ENCODE results near the gene STK39. TPM values are rescaled to one million over a fixed set of nuclear protein-coding genes. Genes with fewer than 3 reads are reported as not detected.

Gene STK39
- total RNA-seq, result 10 to 100 TPM; 17.4 to 27.6 (median 20.6) TPM

DNA sequence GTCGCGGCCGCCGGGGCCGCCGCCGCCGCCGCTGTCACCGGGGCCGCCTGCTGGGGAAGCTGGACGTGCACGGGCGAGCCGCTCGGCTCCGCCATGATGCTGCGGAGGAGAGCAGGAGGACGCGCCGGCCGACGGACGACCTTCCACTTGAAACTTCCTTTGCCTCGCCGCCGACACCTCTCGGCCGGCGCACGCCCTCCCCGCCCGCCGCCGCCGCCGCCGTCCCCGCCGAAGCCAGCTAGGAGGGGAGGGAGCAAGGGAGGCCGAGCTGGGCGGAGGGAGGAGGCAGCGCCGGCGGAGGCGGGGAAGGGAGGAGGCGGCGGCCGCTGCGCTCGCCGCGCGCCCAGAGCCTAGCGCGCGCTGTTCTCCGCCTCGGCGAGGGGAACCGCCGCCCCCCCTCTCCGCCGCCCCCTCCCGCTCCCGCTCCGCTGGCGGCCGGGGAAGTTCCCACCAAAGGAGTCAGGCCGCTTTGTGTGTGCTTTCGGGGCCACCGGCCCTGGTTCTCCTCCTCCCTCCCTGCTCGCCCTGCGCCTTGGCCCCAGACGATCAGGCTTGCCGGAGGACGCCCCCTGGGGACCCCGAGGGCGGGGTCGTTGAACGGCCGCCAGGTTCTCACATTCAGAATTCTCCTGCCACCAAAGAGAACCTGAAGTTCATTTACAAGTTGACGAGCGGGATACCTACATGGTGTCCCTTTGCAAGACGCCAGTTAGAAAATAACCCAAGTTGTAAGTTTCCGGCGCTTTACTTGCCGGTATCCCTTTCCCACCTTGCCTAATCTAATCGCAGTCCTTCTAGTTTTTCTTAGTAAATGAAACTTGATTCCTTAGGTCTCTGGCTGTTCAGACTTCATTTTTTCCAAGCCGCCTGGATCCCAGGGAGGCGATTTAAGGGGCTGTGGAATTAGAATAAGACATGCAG, at the start of gene STK39:
TSS of gene STK39 (minus strand) at position 255 of the 921 bp plus-strand sequence. CDS start at position 95, 160 bp downstream.
- TF ChIP-seq CTCF (IDR thresholded peaks at IDR 0.05), result peak in 1 of 6 experiments; percentile 3
- no peak for TF ChIP-seq POLR2A (IDR thresholded peaks at IDR 0.05)
- no peak for DNase-seq
- Histone ChIP-seq H3K27ac (peak within 1 kb of the TSS; percentile 81 to 89 (median 88)), H3K36me3 (no peaks in the 10 kb centered on the region), H3K27me3 (peaks cover 0 to 4% (median 0%) of the 10 kb centered on the region in 4 donors), H3K4me1 (peaks cover 24 to 54% (median 25%) of the 10 kb centered on the region in 3 donors), H3K9me3 (no peaks in the 10 kb centered on the region), H3K4me3 (peak within 1 kb of the TSS; percentile 68 to 80 (median 71))
- 3 to 4% methylated on average over 13 to 14 of the region's 91 CpGs for WGBS, 2 donors
- intact Hi-C loops (cut with DNase I), result loop anchor here (10.0 kb wide), 1 partner anchor 103 kb away; no protein-coding TSS in a partner anchor

GRCh38 chr2:168295051-168295450, 47.7 kb upstream of the STK39 start:
- Histone ChIP-seq H3K4me3 (no peak overlapping the region), H3K36me3 (no peaks in the 10 kb centered on the region), H3K27me3 (no peaks in the 10 kb centered on the region), H3K27ac (no peak overlapping the region), H3K9me3 (no peaks in the 10 kb centered on the region), H3K4me1 (no peaks in the 10 kb centered on the region)
- intact Hi-C loops (cut with DNase I), result no loop called here
- TF ChIP-seq CTCF (IDR thresholded peaks at IDR 0.05) (no peak), POLR2A (IDR thresholded peaks at IDR 0.05) (no peak)
- no peak for DNase-seq

- TF ChIP-seq CTCF (IDR thresholded peaks at IDR 0.05) (no peak), POLR2A (IDR thresholded peaks at IDR 0.05) (no peak)
- no peak overlapping the region for H3K4me3 ChIP-seq
- H3K9me3 ChIP-seq, result no peaks in the 10 kb centered on the region
- no peaks in the 10 kb centered on the region for H3K27me3 ChIP-seq
- no peak overlapping the region for H3K27ac ChIP-seq
- no peaks in the 10 kb centered on the region for H3K4me1 ChIP-seq
- intact Hi-C loops (cut with DNase I), result no loop called here
- no peak for DNase-seq
- 87 to 90% methylated on average over 2 of the region's 2 CpGs for WGBS, 2 donors
- no peaks in the 10 kb centered on the region for H3K36me3 ChIP-seq
Observed at GRCh38 chr2:168294409-168294808, 47.0 kb upstream of the STK39 start.

GRCh38 chr2:168293766-168294165, 46.4 kb upstream of the STK39 start:
- Histone ChIP-seq H3K4me1 (no peaks in the 10 kb centered on the region), H3K36me3 (no peaks in the 10 kb centered on the region), H3K27ac (no peak overlapping the region), H3K4me3 (no peak overlapping the region), H3K27me3 (no peaks in the 10 kb centered on the region), H3K9me3 (no peaks in the 10 kb centered on the region)
- intact Hi-C loops (cut with DNase I), result no loop called here
- no peak for TF ChIP-seq POLR2A (IDR thresholded peaks at IDR 0.05)
- peak in 1 of 6 experiments; percentile 7 for TF ChIP-seq CTCF (IDR thresholded peaks at IDR 0.05)
- DNase-seq, result no peak
- 89% methylated on average over 3 to 4 of the region's 4 CpGs for WGBS, 2 donors

DNA sequence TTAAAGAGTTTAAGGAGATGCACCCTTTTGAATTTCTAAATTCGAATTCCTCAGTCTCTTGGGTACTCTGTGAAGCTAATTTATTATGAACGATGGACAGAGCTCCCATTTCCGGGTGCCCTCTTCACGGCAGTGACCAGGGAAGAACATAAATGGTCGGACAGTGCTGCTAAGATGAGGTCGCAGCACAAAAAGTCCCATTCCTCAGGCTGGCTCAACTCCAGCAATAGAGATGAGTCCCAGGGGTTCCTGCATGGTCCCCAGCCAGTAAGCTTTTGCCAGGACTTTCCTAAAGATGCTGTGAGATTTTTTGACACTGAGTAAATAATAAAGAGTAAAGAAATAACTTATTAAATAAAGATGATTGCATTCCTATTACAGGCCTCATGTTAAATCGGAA, 43.0 kb upstream of the STK39 start:
- Histone ChIP-seq H3K4me1 (peaks cover 0 to 2% (median 0%) of the 10 kb centered on the region in 3 donors), H3K4me3 (no peak overlapping the region), H3K9me3 (no peaks in the 10 kb centered on the region), H3K27me3 (no peaks in the 10 kb centered on the region), H3K27ac (no peak overlapping the region), H3K36me3 (no peaks in the 10 kb centered on the region)
- DNase-seq, result no peak
- intact Hi-C loops (cut with DNase I), result no loop called here
- TF ChIP-seq POLR2A (IDR thresholded peaks at IDR 0.05) (no peak), CTCF (IDR thresholded peaks at IDR 0.05) (no peak)
- WGBS, 2 donors, result 77% methylated on average over 7 of the region's 7 CpGs
